Testis (tissue), 3 donors: ENCODE measurements around the gene FGFR3. TPM values are rescaled to one million over a fixed set of nuclear protein-coding genes. Genes with fewer than 3 reads are reported as not detected.

Source experiments
- DNase-seq: peaks from one replicate; pipeline ENCODE4 v3.0.0-alpha.2; 2019
- H3K27ac ChIP-seq, 2 donors: fragments of 200-600 bp; sonication (generic); one replicate each; pipeline ENCODE4 v1.5.1; 2019
- H3K27me3 ChIP-seq: fragments of 200-600 bp; sonication (generic); one replicate; pipeline ENCODE4 v1.5.1; 2019
- H3K36me3 ChIP-seq: fragments of 200-600 bp; sonication (generic); one replicate; pipeline ENCODE4 v1.5.1; 2017; ENCODE audit warnings: low read depth; ENCODE audit errors: missing control alignments
- H3K4me1 ChIP-seq: fragments of 200-600 bp; sonication (generic); one replicate; pipeline ENCODE4 v1.5.1; 2019
- H3K4me3 ChIP-seq, 2 donors: fragments of 200-600 bp; sonication (generic); one replicate each; pipeline ENCODE4 v1.5.1; 2017 to 2019
- H3K9me3 ChIP-seq: fragments of 200-600 bp; sonication (generic); one replicate; pipeline ENCODE4 v1.5.1; 2017
- POLR2A ChIP-seq: fragments of 450-650 bp; IDR thresholded peaks from one replicate; pipeline ENCODE4 v1.6.1; 2017; ENCODE audit warnings: antibody characterized with exemption, mild to moderate bottlenecking, moderate library complexity
- WGBS, 2 donors: methylation state at CpG; one replicate each; pipeline ENCODE4 v1.1.5; 2018; 5-methylcytosine and 5-hydroxymethylcytosine counted together
- intact Hi-C: fragments of 100-400 bp; cut with DNase I; formaldehyde crosslinking; loops from one replicate; pipeline ENCODE4 v1.15.1; 2023; ENCODE audit warnings: low total_unique reads
- polyA plus RNA-seq: library from polyadenylated mRNA; stranded (reverse); fragments of 350-450 nt; fragmentation: Illumina TruSeq; extraction: RNeasy Lipid Tissue Mini Kit (QIAGEN cat#74804); gene quantifications from one replicate; pipeline ENCODE4 v1.2.3, GENCODE V29; 2014; ENCODE audit warnings: low read depth, low replicate concordance; ENCODE audit not compliant: insufficient read depth
- total RNA-seq, 2 donors: library from RNA; depleted of rRNA; stranded (reverse); fragments of >200 nt; gene quantifications; one replicate each; pipeline ENCODE4 v1.2.3, GENCODE V29; 2016
- TF ChIP-seq, protein P1 (sequence below), 3 experiments: fragments of 450-650 bp in 2 of 3; fragments of 200-600 bp in 1 of 3; sonication (generic) in 1 of 3; IDR thresholded peaks; one replicate each; pipeline ENCODE4 v1.5.1; 2016 to 2019; ENCODE audit warnings: antibody characterized with exemption in 3 of 3, mild to moderate bottlenecking in 2 of 3, moderate library complexity in 1 of 3

The FGFR3 gene
- total and polyA plus RNA-seq, 3 donors from 2014 or later: 39.2 to 93.7 (median 79.6) TPM

DNA sequence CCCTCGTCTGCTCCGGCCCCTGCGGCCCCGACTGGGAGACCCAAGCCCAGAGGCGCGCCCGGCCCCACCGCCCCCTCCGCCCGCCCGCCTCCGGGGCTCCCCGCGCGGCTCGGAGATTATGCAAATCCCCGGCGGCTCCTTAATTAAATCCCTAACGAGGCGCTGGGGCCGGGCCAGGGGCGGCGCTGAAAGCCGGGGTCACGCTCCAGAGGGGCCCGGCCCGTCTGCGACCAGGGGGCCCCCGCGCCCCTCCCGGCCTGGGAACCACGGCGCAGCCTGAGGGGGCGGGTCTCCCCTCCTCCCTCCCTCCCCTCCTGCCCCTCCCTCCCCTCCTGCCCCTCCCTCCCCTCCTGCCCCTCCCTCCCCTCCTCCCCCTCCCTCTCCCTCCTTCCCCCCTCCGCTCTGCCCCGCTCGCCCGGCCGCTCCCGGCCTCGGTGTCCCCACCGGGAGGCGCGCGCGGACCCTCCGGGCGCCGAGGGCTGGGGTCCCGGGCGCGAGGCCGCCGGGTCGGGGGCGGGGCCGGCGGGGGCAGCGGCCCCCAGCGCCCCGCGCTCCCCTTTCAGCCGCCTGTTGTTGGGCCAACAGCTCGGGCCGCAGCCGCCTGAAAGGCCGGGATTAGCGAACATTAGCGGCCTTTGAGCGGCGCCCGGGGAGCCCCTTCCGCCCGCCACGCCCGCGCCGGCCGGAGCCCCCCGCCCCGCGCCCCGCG is 25.9 kb upstream of the FGFR3 start:
- intact Hi-C loops: no loop called here
- H3K4me3 ChIP-seq: peak overlapping the region; percentile 41 to 47
- TF ChIP-seq, protein P1, sequence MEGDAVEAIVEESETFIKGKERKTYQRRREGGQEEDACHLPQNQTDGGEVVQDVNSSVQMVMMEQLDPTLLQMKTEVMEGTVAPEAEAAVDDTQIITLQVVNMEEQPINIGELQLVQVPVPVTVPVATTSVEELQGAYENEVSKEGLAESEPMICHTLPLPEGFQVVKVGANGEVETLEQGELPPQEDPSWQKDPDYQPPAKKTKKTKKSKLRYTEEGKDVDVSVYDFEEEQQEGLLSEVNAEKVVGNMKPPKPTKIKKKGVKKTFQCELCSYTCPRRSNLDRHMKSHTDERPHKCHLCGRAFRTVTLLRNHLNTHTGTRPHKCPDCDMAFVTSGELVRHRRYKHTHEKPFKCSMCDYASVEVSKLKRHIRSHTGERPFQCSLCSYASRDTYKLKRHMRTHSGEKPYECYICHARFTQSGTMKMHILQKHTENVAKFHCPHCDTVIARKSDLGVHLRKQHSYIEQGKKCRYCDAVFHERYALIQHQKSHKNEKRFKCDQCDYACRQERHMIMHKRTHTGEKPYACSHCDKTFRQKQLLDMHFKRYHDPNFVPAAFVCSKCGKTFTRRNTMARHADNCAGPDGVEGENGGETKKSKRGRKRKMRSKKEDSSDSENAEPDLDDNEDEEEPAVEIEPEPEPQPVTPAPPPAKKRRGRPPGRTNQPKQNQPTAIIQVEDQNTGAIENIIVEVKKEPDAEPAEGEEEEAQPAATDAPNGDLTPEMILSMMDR (IDR thresholded peaks at IDR 0.05): no peak
- TF ChIP-seq POLR2A: no peak
- 1% methylated on average over 65 of the region's 84 CpGs; no CpG with 5 or more reads in 1 of the 2 donors for WGBS, 2 donors
- H3K36me3 ChIP-seq: no peaks in the 10 kb centered on the region
- DNase-seq: no peak
- H3K27ac ChIP-seq: no peak overlapping the region
- H3K27me3 ChIP-seq: no peaks in the 10 kb centered on the region
- H3K4me1 ChIP-seq: peaks cover 10% of the 10 kb centered on the region
- no peaks in the 10 kb centered on the region for H3K9me3 ChIP-seq

DNA sequence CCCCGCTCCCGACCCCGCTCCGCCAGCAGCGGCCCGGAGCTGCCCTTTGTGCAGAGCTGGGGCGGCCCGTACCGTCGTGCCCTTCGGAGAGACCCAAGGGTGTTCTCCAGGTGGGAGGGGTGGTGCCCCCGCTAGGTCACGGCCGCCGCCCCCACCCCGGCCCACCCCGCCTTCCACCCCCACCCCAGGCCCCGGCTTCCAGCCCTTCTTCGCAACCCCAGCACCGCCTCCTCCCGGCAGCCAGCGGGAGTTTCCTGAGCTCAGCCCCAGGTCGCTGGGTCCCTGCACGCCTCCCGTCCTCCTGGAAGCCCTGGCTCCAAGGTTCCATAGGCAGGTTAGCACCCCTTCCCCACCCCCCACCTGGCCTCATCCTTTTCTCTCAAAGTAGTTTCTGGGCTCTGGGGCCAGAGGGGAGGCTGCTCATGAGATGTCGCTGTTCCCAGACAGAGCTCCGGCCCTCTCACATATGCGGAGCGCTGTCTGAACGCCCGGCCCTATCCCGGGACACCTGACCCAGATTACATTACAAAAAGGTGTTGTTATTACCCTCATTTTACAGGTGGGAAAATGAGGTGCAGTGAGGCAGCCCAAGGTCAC is 25.2 kb upstream of the FGFR3 start:
- no peak for TF ChIP-seq POLR2A
- TF ChIP-seq, protein P1 (IDR thresholded peaks at IDR 0.05): no peak
- Histone ChIP-seq H3K27ac (no peak overlapping the region), H3K4me3 (peak overlapping the region in 1 of 2 donors; percentile 41), H3K27me3 (no peaks in the 10 kb centered on the region), H3K4me1 (peaks cover 10% of the 10 kb centered on the region), H3K36me3 (no peaks in the 10 kb centered on the region), H3K9me3 (no peaks in the 10 kb centered on the region)
- intact Hi-C loops: no loop called here
- peak; percentile 30 for DNase-seq
- WGBS, 2 donors: 21 to 54% methylated on average over 6 to 16 of the region's 32 CpGs

DNA sequence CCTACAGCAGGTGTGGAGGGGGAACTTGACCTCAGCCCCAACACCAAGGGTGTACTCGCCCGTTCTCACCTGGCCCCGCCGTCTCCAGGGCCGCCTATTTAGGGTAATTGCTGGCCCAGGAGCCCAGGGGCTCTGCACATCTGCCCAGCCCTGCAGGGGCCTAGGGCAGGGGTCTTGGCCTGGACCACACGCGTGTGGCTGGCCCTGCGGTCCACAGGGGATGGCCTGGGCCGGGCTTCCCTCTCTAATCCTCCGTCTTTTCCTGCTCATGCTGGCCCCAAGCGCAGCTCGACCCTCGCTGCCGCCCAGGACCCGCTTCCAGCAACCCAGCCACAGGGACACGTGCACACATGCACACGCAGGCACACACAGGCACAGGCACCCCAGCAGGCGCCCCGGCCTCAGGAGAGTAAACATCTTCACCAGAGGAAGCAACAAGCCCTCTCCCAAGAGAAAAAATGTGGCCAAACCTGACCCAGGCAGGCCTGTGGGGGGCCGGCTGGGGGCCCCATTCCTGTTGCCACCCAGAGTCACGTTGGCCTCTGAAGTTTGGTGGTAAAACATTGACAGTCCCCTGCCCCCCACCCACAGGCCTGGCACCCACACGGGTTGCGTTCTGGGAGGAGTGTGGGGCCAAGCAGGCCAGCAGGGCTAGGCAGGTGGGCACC is 24.6 kb upstream of the FGFR3 start:
- 72 to 77% methylated on average over 5 to 23 of the region's 23 CpGs for WGBS, 2 donors
- TF ChIP-seq, protein P1 (IDR thresholded peaks at IDR 0.05): no peak
- TF ChIP-seq POLR2A: no peak
- intact Hi-C loops: no loop called here
- no peaks in the 10 kb centered on the region for H3K36me3 ChIP-seq
- no peaks in the 10 kb centered on the region for H3K27me3 ChIP-seq
- no peak for DNase-seq
- no peaks in the 10 kb centered on the region for H3K9me3 ChIP-seq
- no peak overlapping the region for H3K4me3 ChIP-seq
- no peak overlapping the region for H3K27ac ChIP-seq
- peaks cover 9% of the 10 kb centered on the region for H3K4me1 ChIP-seq

DNA sequence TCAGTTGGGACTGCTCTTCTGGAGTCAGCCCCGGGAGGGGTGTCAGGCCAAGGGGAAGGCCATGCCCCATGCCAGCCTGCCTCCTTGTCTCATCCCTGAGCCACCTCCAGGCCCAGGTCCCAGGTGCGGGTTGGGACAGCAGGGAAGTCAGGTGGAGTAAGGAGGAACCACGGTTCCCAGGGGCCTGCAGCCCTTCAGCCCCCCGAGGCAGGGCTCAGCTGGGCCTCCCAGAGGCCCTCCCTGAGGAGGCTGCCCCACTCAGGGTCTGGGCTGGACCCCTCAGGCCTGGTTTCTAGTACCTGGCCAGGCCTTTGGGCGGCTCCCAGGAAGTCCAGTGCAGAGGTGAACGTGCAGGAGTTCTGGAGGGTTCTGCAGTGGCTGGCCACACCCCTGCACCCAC is 23.4 kb upstream of the FGFR3 start:
- H3K36me3 ChIP-seq: no peaks in the 10 kb centered on the region
- no peak for TF ChIP-seq POLR2A
- TF ChIP-seq, protein P1 (IDR thresholded peaks at IDR 0.05): no peak
- WGBS, 2 donors: 88 to 89% methylated on average over 3 to 6 of the region's 6 CpGs
- no peak overlapping the region for H3K4me3 ChIP-seq
- H3K4me1 ChIP-seq: peaks cover 5% of the 10 kb centered on the region
- no peak overlapping the region for H3K27ac ChIP-seq
- no peaks in the 10 kb centered on the region for H3K27me3 ChIP-seq
- DNase-seq: no peak
- intact Hi-C loops: no loop called here
- H3K9me3 ChIP-seq: no peaks in the 10 kb centered on the region
